ENCODE results near the gene FMNL2. TPM values are rescaled to one million over a fixed set of nuclear protein-coding genes. Genes with fewer than 3 reads are reported as not detected.

The FMNL2 gene
- total RNA-seq, 1 experiment from 2014 or later: 28.1 TPM

DNA sequence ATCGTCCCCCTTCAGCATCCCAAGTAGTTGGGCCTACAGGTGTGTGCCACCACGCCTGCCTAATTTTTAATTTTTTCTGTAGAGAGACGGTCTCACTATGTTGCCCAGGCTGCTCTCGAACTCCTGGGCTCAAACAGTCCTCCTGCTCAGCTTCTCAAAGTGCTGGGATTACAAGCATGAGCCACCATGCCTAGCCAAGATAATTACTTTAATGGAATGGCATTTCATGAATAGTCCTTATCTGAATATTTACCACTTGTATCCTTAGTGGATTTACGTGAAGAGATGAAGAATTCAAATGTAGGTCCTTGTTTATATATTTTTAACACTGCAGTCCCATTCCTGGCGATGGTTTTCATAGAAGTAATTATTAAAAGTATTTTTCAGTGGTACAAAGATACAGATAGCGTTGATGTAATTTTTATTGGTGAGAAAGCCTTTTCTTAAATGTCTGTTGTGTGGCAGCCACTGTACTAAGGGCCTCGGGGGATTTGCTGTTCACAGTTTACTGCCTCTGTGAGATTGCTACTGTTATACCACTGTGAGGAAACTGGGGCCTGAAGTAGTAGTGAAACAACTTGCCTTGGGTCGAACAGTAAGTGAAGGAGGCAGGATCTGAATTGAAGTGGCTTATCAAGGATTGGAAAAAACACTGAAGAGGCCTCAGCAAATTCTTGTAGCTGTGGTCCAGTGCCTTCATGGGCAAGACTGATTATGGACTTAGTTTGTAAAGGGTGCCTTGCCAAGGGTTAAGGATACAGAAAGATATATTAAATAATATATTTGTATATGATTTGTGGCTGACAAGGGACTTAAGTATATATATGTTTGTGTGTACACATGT is 231.1 kb downstream of the FMNL2 start:
- H3K4me1 ChIP-seq (ENCODE audit: control insufficient read depth in 1 of 2, insufficient read depth in 2 of 2, low read length in 2 of 2): no peaks in the 10 kb centered on the region
- ATAC-seq: no peak
- POLR2A ChIA-PET: no interaction called here
- no peaks in the 10 kb centered on the region for H3K27me3 ChIP-seq (ENCODE audit: insufficient read depth, low read length)
- intact Hi-C loops (cut with micrococcal nuclease): no loop called here
- H4K20me1 ChIP-seq (ENCODE audit: insufficient read depth): no peaks in the 10 kb centered on the region
- no peaks in the 10 kb centered on the region for H3K36me3 ChIP-seq (ENCODE audit: control insufficient read depth in 1 of 2, insufficient read depth in 2 of 2, low read length in 2 of 2)
- no peaks in the 10 kb centered on the region for H3K9me3 ChIP-seq (ENCODE audit: control insufficient read depth in 1 of 2, insufficient read depth in 1 of 2, low read depth in 1 of 2, low read length in 2 of 2)
- no peak for TF ChIP-seq YY1 (IDR thresholded peaks at IDR 0.05; ENCODE audit: extremely low read depth, insufficient replicate concordance, low read depth, low read length)
- TF ChIP-seq SP1 (IDR thresholded peaks at IDR 0.05; ENCODE audit: low read depth): no peak
- TF ChIP-seq RAD21 (IDR thresholded peaks at IDR 0.05; ENCODE audit: low read depth): no peak
- TF ChIP-seq FOSL1 (IDR thresholded peaks at IDR 0.05; ENCODE audit: low read depth): no peak
- no peak for TF ChIP-seq SIN3A (IDR thresholded peaks at IDR 0.05; ENCODE audit: low read depth)
- TF ChIP-seq TCF7L2 (IDR thresholded peaks at IDR 0.05; ENCODE audit: borderline replicate concordance, extremely low read depth, insufficient read depth, insufficient read length): no peak
- no peak for TF ChIP-seq EGR1 (IDR thresholded peaks at IDR 0.05; ENCODE audit: low read depth)
- TF ChIP-seq, protein P1, sequence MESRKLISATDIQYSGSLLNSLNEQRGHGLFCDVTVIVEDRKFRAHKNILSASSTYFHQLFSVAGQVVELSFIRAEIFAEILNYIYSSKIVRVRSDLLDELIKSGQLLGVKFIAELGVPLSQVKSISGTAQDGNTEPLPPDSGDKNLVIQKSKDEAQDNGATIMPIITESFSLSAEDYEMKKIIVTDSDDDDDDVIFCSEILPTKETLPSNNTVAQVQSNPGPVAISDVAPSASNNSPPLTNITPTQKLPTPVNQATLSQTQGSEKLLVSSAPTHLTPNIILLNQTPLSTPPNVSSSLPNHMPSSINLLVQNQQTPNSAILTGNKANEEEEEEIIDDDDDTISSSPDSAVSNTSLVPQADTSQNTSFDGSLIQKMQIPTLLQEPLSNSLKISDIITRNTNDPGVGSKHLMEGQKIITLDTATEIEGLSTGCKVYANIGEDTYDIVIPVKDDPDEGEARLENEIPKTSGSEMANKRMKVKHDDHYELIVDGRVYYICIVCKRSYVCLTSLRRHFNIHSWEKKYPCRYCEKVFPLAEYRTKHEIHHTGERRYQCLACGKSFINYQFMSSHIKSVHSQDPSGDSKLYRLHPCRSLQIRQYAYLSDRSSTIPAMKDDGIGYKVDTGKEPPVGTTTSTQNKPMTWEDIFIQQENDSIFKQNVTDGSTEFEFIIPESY (IDR thresholded peaks at IDR 0.05; ENCODE audit: extremely low read depth, insufficient replicate concordance, low read length): no peak
- TF ChIP-seq, protein P2, sequence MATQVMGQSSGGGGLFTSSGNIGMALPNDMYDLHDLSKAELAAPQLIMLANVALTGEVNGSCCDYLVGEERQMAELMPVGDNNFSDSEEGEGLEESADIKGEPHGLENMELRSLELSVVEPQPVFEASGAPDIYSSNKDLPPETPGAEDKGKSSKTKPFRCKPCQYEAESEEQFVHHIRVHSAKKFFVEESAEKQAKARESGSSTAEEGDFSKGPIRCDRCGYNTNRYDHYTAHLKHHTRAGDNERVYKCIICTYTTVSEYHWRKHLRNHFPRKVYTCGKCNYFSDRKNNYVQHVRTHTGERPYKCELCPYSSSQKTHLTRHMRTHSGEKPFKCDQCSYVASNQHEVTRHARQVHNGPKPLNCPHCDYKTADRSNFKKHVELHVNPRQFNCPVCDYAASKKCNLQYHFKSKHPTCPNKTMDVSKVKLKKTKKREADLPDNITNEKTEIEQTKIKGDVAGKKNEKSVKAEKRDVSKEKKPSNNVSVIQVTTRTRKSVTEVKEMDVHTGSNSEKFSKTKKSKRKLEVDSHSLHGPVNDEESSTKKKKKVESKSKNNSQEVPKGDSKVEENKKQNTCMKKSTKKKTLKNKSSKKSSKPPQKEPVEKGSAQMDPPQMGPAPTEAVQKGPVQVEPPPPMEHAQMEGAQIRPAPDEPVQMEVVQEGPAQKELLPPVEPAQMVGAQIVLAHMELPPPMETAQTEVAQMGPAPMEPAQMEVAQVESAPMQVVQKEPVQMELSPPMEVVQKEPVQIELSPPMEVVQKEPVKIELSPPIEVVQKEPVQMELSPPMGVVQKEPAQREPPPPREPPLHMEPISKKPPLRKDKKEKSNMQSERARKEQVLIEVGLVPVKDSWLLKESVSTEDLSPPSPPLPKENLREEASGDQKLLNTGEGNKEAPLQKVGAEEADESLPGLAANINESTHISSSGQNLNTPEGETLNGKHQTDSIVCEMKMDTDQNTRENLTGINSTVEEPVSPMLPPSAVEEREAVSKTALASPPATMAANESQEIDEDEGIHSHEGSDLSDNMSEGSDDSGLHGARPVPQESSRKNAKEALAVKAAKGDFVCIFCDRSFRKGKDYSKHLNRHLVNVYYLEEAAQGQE (IDR thresholded peaks at IDR 0.05; ENCODE audit: low read depth): no peak
- TF ChIP-seq CBX3 (IDR thresholded peaks at IDR 0.05; ENCODE audit: low read depth): no peak
- TF ChIP-seq, protein P3, sequence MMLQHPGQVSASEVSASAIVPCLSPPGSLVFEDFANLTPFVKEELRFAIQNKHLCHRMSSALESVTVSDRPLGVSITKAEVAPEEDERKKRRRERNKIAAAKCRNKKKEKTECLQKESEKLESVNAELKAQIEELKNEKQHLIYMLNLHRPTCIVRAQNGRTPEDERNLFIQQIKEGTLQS (IDR thresholded peaks at IDR 0.05): no peak
- no peak for TF ChIP-seq POLR2AphosphoS5 (IDR thresholded peaks at IDR 0.05; ENCODE audit: low read depth, low read length)
- TF ChIP-seq, protein P4, sequence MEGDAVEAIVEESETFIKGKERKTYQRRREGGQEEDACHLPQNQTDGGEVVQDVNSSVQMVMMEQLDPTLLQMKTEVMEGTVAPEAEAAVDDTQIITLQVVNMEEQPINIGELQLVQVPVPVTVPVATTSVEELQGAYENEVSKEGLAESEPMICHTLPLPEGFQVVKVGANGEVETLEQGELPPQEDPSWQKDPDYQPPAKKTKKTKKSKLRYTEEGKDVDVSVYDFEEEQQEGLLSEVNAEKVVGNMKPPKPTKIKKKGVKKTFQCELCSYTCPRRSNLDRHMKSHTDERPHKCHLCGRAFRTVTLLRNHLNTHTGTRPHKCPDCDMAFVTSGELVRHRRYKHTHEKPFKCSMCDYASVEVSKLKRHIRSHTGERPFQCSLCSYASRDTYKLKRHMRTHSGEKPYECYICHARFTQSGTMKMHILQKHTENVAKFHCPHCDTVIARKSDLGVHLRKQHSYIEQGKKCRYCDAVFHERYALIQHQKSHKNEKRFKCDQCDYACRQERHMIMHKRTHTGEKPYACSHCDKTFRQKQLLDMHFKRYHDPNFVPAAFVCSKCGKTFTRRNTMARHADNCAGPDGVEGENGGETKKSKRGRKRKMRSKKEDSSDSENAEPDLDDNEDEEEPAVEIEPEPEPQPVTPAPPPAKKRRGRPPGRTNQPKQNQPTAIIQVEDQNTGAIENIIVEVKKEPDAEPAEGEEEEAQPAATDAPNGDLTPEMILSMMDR (IDR thresholded peaks at IDR 0.05 in 2 of 3, conservative IDR thresholded peaks at IDR 0.05 in 1 of 3; ENCODE audit: borderline replicate concordance in 1 of 3, insufficient read depth in 1 of 3, low read depth in 2 of 3, low read length in 2 of 3): no peak
- TF ChIP-seq POLR2A (IDR thresholded peaks at IDR 0.05; ENCODE audit: borderline replicate concordance, extremely low read depth, insufficient read depth, insufficient read length): no peak
- no peak overlapping the region for H3K4me3 ChIP-seq (replicated peaks in 1 of 2; ENCODE audit: low read depth in 1 of 2, low read length in 2 of 2)
- no peak overlapping the region for H3K4me2 ChIP-seq (ENCODE audit: low read length)
- no peak overlapping the region for H2AFZ ChIP-seq (ENCODE audit: low read depth, low read length, poor library complexity, severe bottlenecking)
- DNase-seq (ENCODE audit: low read depth, low spot score): no peak
- no peaks in the 10 kb centered on the region for H3K9me2 ChIP-seq (ENCODE audit: insufficient read depth)
- no peak overlapping the region for H3K27ac ChIP-seq (ENCODE audit: low read depth, low read length)
- H3K9ac ChIP-seq (ENCODE audit: low read length): no peak overlapping the region
- CTCF ChIA-PET: no interaction called here
- no TSS peak for BruUV-seq (replicated peaks)
- RAD21 ChIA-PET (ENCODE audit: low non-redundant PET in 1 of 2, low total read pairs in 2 of 2, uncharacterized antibody in 2 of 2, unreplicated experiment in 2 of 2): no interaction called here
- no peaks in the 10 kb centered on the region for H3K79me2 ChIP-seq (ENCODE audit: insufficient read depth, low read length)

Measured in HCT116 (cell line).